HG03565 (cell line): ENCODE measurements around the gene CWC27.
"Not testable (repeated sequence)": the region's sequence is repeated elsewhere in the genome, so short reads cannot be mapped to it uniquely, and the experiment has no call there.

Experiments used
- ATAC-seq: cut with Tn5 transposase; IDR thresholded peaks from one replicate; pipeline ENCODE4 v1.9.1; 2021; ENCODE audit warnings: mild to moderate bottlenecking, moderate library complexity; ENCODE audit not compliant: unreplicated experiment

Gene CWC27

DNA sequence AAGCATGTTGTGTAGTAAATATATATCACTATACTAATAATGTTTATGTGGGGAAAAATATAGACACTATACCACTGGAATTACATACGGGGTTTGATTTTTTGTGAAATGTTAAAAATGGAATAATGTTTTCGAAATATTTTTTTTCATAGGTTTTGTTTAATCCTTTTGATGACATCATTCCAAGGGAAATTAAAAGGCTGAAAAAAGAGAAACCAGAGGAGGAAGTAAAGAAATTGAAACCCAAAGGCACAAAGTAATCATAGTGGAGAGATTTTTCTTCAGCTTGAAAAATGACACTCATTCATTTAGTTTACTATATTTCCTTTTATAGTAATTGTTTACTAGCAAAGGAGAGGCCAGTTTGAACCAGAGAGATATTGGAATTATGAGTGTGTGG lies 17.6 kb downstream of the CWC27 start:
- ATAC-seq = no peak

DNA sequence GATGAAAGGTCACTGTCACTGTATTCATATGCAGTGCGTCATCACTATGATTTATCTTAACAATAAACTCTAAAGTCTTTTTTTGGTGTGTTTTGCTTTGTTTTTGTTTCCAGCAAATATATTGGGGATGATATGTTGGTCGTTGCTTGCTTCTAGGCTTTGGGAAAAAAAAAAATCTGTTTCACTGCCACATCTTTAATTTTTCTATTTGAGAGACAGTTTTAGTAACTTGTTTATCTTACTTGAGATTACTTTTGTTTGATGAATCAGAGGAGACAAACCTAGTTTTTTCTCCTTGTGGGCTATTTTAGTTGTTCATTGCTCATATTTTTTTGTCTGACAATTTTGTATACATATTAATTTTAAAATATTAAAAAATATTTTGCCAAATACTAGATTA lies 19.4 kb downstream of the CWC27 start:
- no peak for ATAC-seq

- ATAC-seq = no peak
Observed at GRCh38 chr5:64789457-64789856, 20.7 kb downstream of the CWC27 start.

- ATAC-seq = no peak
Observed at GRCh38 chr5:64790210-64790609, 21.5 kb downstream of the CWC27 start.

- no peak for ATAC-seq
Observed at GRCh38 chr5:64792469-64792868, 23.7 kb downstream of the CWC27 start.

DNA sequence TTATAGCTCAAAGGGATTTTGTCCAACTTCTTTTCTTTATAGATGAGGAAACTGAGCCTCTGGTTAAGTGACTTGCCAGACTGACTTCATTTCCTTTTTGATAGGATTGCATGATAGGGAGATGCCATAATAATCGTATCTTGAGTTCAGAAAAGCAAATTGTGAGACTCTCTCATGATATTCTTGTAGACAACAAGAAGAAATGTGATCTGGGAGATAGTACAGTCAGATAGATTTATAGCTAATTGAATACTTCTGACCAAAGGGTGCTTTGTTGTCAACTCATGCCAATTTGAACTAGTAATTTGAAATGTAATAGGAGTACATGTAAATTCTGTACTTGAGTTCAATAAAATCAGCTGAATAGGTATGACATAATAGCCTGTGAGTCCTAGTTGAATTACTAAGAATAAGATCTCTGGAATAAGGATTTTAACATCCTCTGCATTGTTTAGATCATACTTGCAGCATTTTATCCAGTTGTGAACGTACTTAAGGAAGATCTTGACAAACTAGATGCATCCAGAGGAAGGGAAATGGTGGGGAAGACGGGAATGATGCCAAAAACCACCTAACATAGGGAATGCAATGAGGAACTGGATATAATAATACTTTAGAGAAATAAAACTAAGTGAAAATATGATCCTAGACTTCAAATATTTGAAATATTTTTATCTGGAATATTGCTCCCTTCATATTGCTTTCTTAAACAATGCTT lies 25.5 kb downstream of the CWC27 start:
- ATAC-seq = no peak

GRCh38 chr5:64796301-64796700 lies 27.6 kb downstream of the CWC27 start:
- ATAC-seq = no peak

DNA sequence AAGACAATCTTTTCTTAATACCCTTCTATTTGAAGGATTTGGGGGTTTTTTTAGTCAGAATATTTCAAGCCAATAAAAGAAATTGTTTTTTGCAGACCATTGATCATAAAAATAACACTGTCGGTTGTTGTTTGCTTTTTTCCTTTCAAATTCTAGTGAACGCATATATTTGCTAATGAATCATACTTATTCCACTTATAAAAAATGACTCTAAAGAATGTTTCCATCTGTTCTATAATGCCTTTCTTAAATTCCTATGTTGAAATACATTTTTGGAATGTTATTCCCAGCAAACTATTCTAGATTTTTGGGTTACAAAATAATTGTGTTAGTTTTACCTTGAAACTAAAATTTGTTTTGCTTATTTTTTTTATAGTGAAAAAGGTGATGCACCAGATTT lies 32.2 kb downstream of the CWC27 start:
- no peak for ATAC-seq

DNA sequence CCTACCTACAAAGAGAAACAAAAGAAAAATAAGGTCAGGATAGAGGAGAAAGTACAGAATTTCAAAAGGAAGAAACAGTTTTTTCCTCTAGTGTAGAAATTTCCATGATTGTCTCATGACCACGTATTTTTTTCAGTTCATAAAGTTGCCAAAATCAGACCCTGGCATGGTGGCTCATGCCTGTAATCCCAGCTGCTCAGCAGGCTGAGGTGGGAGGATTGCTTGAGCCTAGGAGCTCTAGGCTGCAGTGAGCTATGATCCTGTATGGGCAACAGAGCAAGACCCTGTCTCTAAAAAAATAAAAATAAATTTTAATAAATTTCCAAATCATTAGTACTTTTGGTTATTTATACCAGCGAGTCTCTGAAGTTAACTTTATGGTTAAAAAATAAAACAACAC lies 37.8 kb downstream of the CWC27 start:
- ATAC-seq = no peak

DNA sequence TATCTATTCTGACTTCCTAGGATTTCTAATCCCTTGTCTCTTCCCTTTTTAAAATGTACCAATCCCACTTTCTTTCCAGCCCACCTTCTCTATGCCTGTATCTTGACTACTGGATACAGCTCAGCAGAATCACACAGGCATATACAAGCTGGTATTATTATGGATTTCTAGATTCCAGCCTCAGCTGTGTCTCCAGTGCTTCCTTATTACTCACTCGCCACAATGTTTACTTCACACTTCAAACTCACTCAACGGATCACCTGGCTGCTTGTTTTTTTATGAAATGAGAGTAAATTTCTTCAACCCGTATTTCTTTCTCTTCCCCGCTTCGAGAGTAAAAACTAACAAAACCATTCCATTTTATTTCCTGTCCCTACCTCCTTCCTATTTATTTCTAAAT lies 38.8 kb downstream of the CWC27 start:
- no peak for ATAC-seq

DNA sequence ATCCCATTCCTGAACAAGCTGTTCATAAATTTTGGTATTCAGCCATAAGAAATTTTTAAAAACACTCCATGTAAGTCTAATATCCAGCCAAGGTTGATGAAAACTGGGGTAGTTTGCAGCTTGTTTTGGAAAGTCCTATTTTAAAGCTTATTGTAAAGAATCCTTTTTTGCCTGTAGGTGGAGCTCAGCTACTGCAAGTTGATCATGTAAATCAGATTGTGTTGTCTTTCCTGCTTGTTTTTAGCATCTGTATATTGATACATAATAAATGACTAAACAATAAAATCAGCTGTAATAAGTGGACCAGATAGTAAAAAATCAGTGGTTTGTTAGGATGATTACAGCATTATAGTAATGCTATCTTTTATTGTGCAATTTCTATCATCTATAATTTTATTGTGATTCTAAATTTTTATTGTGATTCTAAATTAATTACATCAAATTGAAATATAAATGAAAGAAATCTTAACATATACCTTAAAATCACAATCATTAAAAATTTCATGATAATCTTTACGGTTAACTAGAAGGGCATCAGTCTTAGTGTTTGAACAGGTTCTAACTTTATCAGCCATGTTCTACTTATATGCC lies 42.4 kb downstream of the CWC27 start:
- ATAC-seq = no peak

DNA sequence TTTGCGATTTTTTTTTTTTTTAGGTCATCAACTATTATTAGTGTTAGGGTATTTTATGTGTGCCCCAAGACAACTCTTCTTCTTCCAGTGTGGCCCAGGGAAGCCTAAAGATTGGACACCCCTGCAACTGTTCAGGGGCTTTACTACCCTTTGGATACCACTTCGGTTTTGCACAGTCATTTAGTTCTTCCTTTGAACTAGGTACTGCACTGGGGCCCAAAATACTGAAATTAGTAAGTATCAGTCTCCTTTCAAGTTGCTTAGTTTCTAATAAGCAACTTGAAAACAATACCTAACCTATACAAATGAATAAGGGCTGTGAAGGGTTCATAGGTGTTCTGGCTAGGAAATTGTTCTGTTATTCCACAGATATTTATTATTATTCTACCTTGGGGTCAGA lies 45.3 kb downstream of the CWC27 start:
- peak; percentile 94 for ATAC-seq

DNA sequence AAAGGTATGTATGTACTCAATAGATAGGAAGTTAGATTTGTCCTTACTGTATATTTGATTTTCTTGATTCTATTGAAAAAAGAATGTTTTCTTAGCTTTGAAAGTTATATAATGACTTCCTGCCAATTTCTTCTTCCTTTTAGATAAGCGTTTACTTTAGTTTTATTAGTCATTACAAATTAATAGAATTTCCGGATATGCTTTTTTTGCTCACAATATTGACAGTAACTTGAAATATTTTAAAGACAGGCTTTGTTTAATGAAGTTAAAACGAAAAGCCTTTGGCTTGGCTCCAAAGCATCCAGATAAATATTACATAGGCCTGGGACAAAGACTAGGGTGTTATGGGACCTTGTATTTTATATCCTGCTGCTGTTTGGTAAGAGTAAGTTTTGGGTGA lies 49.5 kb downstream of the CWC27 start:
- no peak for ATAC-seq

GRCh38 chr5:64819345-64819744 lies 50.6 kb downstream of the CWC27 start:
- not testable (repeated sequence) for ATAC-seq

GRCh38 chr5:64822320-64822719 lies 53.6 kb downstream of the CWC27 start:
- no peak for ATAC-seq

GRCh38 chr5:64826541-64826940 lies 57.8 kb downstream of the CWC27 start:
- ATAC-seq = no peak

GRCh38 chr5:64827703-64828102 lies 59.0 kb downstream of the CWC27 start:
- ATAC-seq = no peak

GRCh38 chr5:64830650-64831049 lies 61.9 kb downstream of the CWC27 start:
- not testable (repeated sequence) for ATAC-seq

DNA sequence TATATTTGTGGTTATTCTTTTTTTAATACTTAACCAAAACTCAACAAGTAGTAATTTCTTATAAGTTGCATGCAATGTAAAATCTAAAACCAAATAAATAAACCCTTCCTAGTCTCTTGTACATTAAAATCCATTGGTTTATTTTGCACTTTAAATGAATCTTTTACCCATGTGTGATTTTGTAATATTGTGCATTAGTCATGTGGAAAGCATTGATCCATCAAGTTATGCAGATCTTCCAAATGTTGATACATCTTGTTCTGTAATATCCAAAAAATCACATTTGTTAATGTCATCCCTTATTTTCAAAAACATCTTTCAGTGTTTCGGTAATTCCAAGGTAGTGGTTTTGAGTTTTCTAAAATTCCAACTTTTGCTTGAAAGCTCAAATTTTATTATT lies 63.3 kb downstream of the CWC27 start:
- ATAC-seq = no peak

DNA sequence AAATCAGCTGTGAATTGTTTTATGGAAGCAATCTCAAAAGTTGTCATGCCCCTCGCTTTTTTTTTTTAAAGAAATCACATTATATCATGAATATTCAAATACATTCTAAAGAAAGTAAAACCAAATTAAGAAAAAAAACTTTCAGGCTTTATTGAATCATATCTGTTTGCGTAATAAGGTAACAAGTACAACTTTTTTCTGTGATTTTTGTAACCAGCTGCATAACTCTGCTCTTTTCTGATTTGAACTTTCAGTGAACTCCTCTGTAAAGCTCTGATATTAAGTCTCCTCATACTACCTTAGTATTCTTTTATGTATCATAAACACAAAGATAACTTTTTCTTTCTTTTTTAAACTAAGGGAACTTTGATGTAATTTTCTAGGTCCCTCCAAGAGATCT lies 65.3 kb downstream of the CWC27 start:
- ATAC-seq = no peak

- ATAC-seq = no peak
Observed at GRCh38 chr5:64834611-64835010, 65.9 kb downstream of the CWC27 start.

DNA sequence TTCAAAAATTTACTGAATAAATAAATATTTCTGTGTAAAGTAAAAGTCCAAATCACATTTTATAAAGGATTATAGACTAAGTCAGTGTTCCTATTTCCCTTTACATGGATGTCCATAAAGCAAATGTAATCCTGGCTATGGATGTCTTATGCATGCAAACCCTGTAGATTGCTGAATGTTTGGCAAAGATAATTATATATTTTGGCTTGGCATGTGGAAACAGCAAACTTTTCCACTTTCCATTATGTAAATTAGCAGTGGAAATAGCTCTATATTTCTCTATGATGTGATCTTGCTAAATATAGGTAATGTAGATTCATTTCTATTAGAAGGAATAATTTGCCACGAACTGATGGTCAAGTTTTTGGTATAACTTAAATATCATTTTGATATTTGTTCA lies 66.5 kb downstream of the CWC27 start:
- ATAC-seq = no peak

DNA sequence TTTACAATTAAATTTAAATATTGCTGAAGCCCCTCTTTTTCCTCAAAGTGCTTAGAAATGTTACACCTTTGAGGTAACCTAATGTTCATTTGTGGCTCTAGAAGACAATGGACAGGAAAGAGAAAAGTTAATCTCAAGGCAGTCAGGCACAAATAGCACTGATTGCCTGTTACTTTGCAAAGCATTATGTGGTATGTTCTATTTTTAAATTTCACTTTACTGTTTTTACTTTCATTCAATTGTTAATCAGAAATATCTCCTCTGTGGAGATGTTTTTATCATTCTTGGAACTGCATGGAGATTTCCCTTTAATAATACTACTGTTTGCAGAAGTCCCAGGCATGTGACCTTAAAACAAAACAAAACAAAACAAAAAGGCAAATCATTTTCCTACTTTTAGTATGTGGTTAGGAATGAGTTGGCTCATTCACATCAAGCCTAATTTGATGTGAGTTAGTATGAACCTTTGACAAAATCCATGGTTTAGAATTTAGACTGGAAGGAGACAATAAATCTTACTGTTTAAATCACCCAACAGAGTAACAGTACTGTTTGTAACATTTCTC lies 67.5 kb downstream of the CWC27 start:
- ATAC-seq = no peak
